ENCODE data around the gene CAMK1G. TPM values are rescaled to one million over a fixed set of nuclear protein-coding genes. Genes with fewer than 3 reads are reported as not detected.

CAMK1G gene
- total RNA-seq, 1 experiment from 2014 or later = not detected

- Histone ChIP-seq H3K27me3 (replicated peaks; ENCODE audit: control insufficient read depth, insufficient read depth, low read length) (no peaks in the 10 kb centered on the region), H3K4me1 (peaks cover 14% of the 10 kb centered on the region), H3K4me3 (ENCODE audit: low read depth, low read length) (no peak overlapping the region), H3K36me3 (ENCODE audit: control insufficient read depth, insufficient read depth, low read length) (peaks cover 4% of the 10 kb centered on the region), H3K9me3 (no peaks in the 10 kb centered on the region)
- DNase-seq = no peak
- no peak overlapping the region for H3K4me3 Mint-ChIP-seq (ENCODE audit: unreplicated experiment)
- peaks cover 34% of the 10 kb centered on the region for H3K36me3 Mint-ChIP-seq (ENCODE audit: insufficient read depth, unreplicated experiment)
- H3K27me3 Mint-ChIP-seq (ENCODE audit: insufficient read depth, unreplicated experiment) = no peaks in the 10 kb centered on the region
- TF ChIP-seq, protein P1, sequence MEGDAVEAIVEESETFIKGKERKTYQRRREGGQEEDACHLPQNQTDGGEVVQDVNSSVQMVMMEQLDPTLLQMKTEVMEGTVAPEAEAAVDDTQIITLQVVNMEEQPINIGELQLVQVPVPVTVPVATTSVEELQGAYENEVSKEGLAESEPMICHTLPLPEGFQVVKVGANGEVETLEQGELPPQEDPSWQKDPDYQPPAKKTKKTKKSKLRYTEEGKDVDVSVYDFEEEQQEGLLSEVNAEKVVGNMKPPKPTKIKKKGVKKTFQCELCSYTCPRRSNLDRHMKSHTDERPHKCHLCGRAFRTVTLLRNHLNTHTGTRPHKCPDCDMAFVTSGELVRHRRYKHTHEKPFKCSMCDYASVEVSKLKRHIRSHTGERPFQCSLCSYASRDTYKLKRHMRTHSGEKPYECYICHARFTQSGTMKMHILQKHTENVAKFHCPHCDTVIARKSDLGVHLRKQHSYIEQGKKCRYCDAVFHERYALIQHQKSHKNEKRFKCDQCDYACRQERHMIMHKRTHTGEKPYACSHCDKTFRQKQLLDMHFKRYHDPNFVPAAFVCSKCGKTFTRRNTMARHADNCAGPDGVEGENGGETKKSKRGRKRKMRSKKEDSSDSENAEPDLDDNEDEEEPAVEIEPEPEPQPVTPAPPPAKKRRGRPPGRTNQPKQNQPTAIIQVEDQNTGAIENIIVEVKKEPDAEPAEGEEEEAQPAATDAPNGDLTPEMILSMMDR (IDR thresholded peaks at IDR 0.05; ENCODE audit: insufficient read depth in 1 of 2, low read depth in 1 of 2, low read length in 1 of 2, severe bottlenecking in 1 of 2, unreplicated experiment in 1 of 2) = no peak
- no peaks in the 10 kb centered on the region for H3K9me3 Mint-ChIP-seq (ENCODE audit: unreplicated experiment)
- ChIA-PET POLR2A (no interaction called here), CTCF (no interaction called here)
- no peaks in the 10 kb centered on the region for H3K4me1 Mint-ChIP-seq (ENCODE audit: low read depth, unreplicated experiment)
- H3K27ac Mint-ChIP-seq (ENCODE audit: unreplicated experiment) = no peak overlapping the region
- no TSS peak for BruUV-seq (replicated peaks)
- intact Hi-C loops (cut with micrococcal nuclease; ENCODE audit: unreplicated experiment) = no loop called here
These were observed 29.3 kb downstream of the CAMK1G start for GRCh38 chr1:209612646-209613399.

DNA sequence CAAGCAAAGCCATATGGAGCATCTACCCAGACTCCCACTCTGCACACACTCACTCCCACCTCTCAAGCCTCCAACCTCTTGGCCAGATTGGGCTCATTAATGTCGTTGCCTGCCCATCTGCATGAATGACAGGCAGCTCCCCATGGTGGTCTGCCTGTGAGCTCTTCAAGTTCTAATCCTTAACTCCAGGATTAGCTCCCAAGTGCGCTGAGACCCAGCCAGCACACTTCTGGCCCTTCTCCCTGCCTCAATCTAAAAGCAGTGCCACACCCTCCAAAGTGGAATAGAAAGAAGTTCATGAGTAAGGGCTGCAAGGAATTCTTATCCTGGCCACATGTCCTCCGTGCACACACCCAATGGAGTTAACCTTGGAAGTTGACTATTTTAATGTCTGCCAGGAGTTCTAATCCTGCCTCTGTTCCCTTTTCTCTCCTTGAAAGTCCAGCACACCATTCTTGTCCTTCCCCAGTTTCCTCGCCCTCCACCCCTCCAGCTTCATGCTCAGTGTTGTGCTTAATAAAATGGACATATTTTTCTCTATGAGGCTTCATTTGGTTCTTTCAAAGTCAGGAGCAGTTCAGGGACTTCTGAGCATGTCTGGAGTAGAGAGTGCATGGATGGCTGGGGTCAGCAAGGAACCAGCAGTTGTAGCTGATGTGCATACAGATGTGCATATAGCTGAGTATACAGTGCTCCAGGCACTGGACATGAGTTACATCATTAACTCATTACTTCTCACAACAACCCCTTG is 30.1 kb downstream of the CAMK1G start:
- no peaks in the 10 kb centered on the region for H3K4me1 Mint-ChIP-seq (ENCODE audit: low read depth, unreplicated experiment)
- POLR2A ChIA-PET = no interaction called here
- H3K4me1 ChIP-seq = peaks cover 14% of the 10 kb centered on the region
- no peaks in the 10 kb centered on the region for H3K27me3 ChIP-seq (replicated peaks; ENCODE audit: control insufficient read depth, insufficient read depth, low read length)
- H3K9me3 ChIP-seq = no peaks in the 10 kb centered on the region
- H3K27me3 Mint-ChIP-seq (ENCODE audit: insufficient read depth, unreplicated experiment) = no peaks in the 10 kb centered on the region
- H3K27ac Mint-ChIP-seq (ENCODE audit: unreplicated experiment) = no peak overlapping the region
- H3K4me3 ChIP-seq (ENCODE audit: low read depth, low read length) = no peak overlapping the region
- CTCF ChIA-PET = no interaction called here
- H3K9me3 Mint-ChIP-seq (ENCODE audit: unreplicated experiment) = no peaks in the 10 kb centered on the region
- intact Hi-C loops (cut with micrococcal nuclease; ENCODE audit: unreplicated experiment) = no loop called here
- TF ChIP-seq, protein P1 (IDR thresholded peaks at IDR 0.05; ENCODE audit: insufficient read depth in 1 of 2, low read depth in 1 of 2, low read length in 1 of 2, severe bottlenecking in 1 of 2, unreplicated experiment in 1 of 2) = no peak
- peaks cover 37% of the 10 kb centered on the region for H3K36me3 Mint-ChIP-seq (ENCODE audit: insufficient read depth, unreplicated experiment)
- BruUV-seq (replicated peaks) = no TSS peak
- H3K36me3 ChIP-seq (ENCODE audit: control insufficient read depth, insufficient read depth, low read length) = peaks cover 6% of the 10 kb centered on the region
- no peak overlapping the region for H3K4me3 Mint-ChIP-seq (ENCODE audit: unreplicated experiment)
- DNase-seq = no peak

DNA sequence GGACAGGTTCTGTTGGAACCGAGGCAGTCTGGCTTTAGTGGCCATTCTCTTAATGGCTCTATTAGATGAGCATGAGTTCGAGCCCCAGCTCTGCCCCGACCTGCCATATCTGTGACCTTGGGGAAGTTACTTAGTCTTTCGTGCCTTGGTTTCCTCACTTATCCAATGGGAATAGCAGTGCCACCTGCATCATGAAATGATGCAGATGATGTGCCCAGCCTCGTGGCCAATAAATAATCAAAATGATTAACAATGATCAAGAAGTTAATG is 30.6 kb downstream of the CAMK1G start:
- Mint-ChIP-seq H3K27ac (ENCODE audit: unreplicated experiment) (no peak overlapping the region), H3K4me3 (ENCODE audit: unreplicated experiment) (no peak overlapping the region), H3K27me3 (ENCODE audit: insufficient read depth, unreplicated experiment) (no peaks in the 10 kb centered on the region), H3K4me1 (ENCODE audit: low read depth, unreplicated experiment) (no peaks in the 10 kb centered on the region), H3K36me3 (ENCODE audit: insufficient read depth, unreplicated experiment) (peaks cover 42% of the 10 kb centered on the region), H3K9me3 (ENCODE audit: unreplicated experiment) (no peaks in the 10 kb centered on the region)
- DNase-seq = no peak
- Histone ChIP-seq H3K4me1 (peaks cover 14% of the 10 kb centered on the region), H3K27me3 (replicated peaks; ENCODE audit: control insufficient read depth, insufficient read depth, low read length) (no peaks in the 10 kb centered on the region), H3K9me3 (no peaks in the 10 kb centered on the region), H3K36me3 (ENCODE audit: control insufficient read depth, insufficient read depth, low read length) (peaks cover 6% of the 10 kb centered on the region), H3K4me3 (ENCODE audit: low read depth, low read length) (no peak overlapping the region)
- BruUV-seq (replicated peaks) = no TSS peak
- CTCF ChIA-PET = no interaction called here
- POLR2A ChIA-PET = no interaction called here
- intact Hi-C loops (cut with micrococcal nuclease; ENCODE audit: unreplicated experiment) = no loop called here
- TF ChIP-seq, protein P1 (IDR thresholded peaks at IDR 0.05; ENCODE audit: insufficient read depth in 1 of 2, low read depth in 1 of 2, low read length in 1 of 2, severe bottlenecking in 1 of 2, unreplicated experiment in 1 of 2) = no peak

All from Caco-2 (cell line).